GM18505 (cell line): Measurements from ENCODE around the gene TC2N.

ENCODE experiments used
- ATAC-seq: cut with Tn5 transposase; IDR thresholded peaks from one replicate; pipeline ENCODE4 v1.9.1; 2021; ENCODE audit not compliant: unreplicated experiment
- POLR2A ChIP-seq: IDR thresholded peaks from 4 replicates; pipeline ENCODE4 v1.6.1; 2011; ENCODE audit warnings: borderline replicate concordance; ENCODE audit not compliant: insufficient read depth, insufficient read length; ENCODE audit errors: extremely low read depth

Gene TC2N

GRCh38 chr14:91897106-91897701 lies 29.9 kb upstream of the TC2N start:
- no peak for TF ChIP-seq POLR2A
- no peak for ATAC-seq

- TF ChIP-seq POLR2A: no peak
- ATAC-seq: no peak
Observed at GRCh38 chr14:91896419-91896818, 29.1 kb upstream of the TC2N start.

GRCh38 chr14:91893669-91894068 lies 26.3 kb upstream of the TC2N start:
- no peak for TF ChIP-seq POLR2A

GRCh38 chr14:91893007-91893406 lies 25.7 kb upstream of the TC2N start:
- ATAC-seq: no peak
- TF ChIP-seq POLR2A: no peak

More at GRCh38 chr14:91893669-91894068, 26.3 kb upstream of the TC2N start:
- ATAC-seq: no peak

- no peak for TF ChIP-seq POLR2A
- ATAC-seq: no peak
Observed at GRCh38 chr14:91891721-91892220, 24.4 kb upstream of the TC2N start.

- TF ChIP-seq POLR2A: no peak
- ATAC-seq: no peak
Observed at GRCh38 chr14:91891101-91891500, 23.8 kb upstream of the TC2N start.

GRCh38 chr14:91890291-91890749 lies 23.0 kb upstream of the TC2N start:
- TF ChIP-seq POLR2A: no peak
- ATAC-seq: no peak

GRCh38 chr14:91889477-91890211 lies 22.3 kb upstream of the TC2N start:
- TF ChIP-seq POLR2A: no peak
- ATAC-seq: no peak

GRCh38 chr14:91888641-91889476 lies 21.5 kb upstream of the TC2N start:
- no peak for ATAC-seq
- TF ChIP-seq POLR2A: no peak

- ATAC-seq: no peak
- TF ChIP-seq POLR2A: no peak
Observed at GRCh38 chr14:91886961-91887360, 19.6 kb upstream of the TC2N start.

GRCh38 chr14:91885839-91886238 lies 18.5 kb upstream of the TC2N start:
- TF ChIP-seq POLR2A: no peak
- ATAC-seq: no peak

GRCh38 chr14:91885113-91885712 lies 17.9 kb upstream of the TC2N start:
- no peak for TF ChIP-seq POLR2A
- ATAC-seq: no peak

GRCh38 chr14:91884664-91885063 lies 17.3 kb upstream of the TC2N start:
- no peak for ATAC-seq
- no peak for TF ChIP-seq POLR2A

GRCh38 chr14:91883753-91884152 lies 16.4 kb upstream of the TC2N start:
- no peak for TF ChIP-seq POLR2A
- ATAC-seq: no peak

- no peak for ATAC-seq
- TF ChIP-seq POLR2A: no peak
Observed at GRCh38 chr14:91882776-91883175, 15.4 kb upstream of the TC2N start.
